CD4-positive, alpha-beta T cell treated with Interleukin-2 at 100 ng/mL for 4 hours (primary cell): ENCODE results near the gene TMED6.

Experiments
- DNase-seq: peaks from one replicate; pipeline ENCODE4 v3.0.0-alpha.2; 2020; ENCODE audit warnings: low spot score

Gene TMED6

GRCh38 chr16:69324013-69324531 is 27.5 kb downstream of the TMED6 start:
- DNase-seq: no peak

GRCh38 chr16:69323415-69323814 is 28.2 kb downstream of the TMED6 start:
- no peak for DNase-seq

- DNase-seq: no peak
Observed at GRCh38 chr16:69322343-69322742, 29.2 kb downstream of the TMED6 start.

GRCh38 chr16:69321080-69321479 is 30.5 kb downstream of the TMED6 start:
- DNase-seq: no peak

GRCh38 chr16:69320740-69321073 is 30.9 kb downstream of the TMED6 start:
- DNase-seq: no peak

GRCh38 chr16:69319826-69320739 is 31.5 kb downstream of the TMED6 start:
- no peak for DNase-seq

GRCh38 chr16:69319381-69319780 is 32.2 kb downstream of the TMED6 start:
- DNase-seq: no peak

GRCh38 chr16:69318911-69319289 is 32.7 kb downstream of the TMED6 start:
- DNase-seq: no peak

GRCh38 chr16:69318177-69318910 is 33.2 kb downstream of the TMED6 start:
- DNase-seq: no peak

- no peak for DNase-seq
Observed at GRCh38 chr16:69316595-69317034, 35.0 kb downstream of the TMED6 start.

- DNase-seq: no peak
Observed at GRCh38 chr16:69315486-69316311, 35.9 kb downstream of the TMED6 start.

- no peak for DNase-seq
Observed at GRCh38 chr16:69314534-69314933, 37.1 kb downstream of the TMED6 start.

- DNase-seq: no peak
Observed at GRCh38 chr16:69313469-69313868, 38.1 kb downstream of the TMED6 start.

GRCh38 chr16:69311533-69312387 is 39.8 kb downstream of the TMED6 start:
- DNase-seq: peak; percentile 29

- DNase-seq: peak; percentile 98
Observed at GRCh38 chr16:69310653-69311532, 40.7 kb downstream of the TMED6 start, which contains the start of gene VPS4A. Gene VPS4A, plus strand, starts transcription at chr16:69311350. Its CDS starts 162 bp downstream, at chr16:69311512.

- no peak for DNase-seq
Observed at GRCh38 chr16:69309316-69309715, 42.3 kb downstream of the TMED6 start.

GRCh38 chr16:69307856-69308255 is 43.7 kb downstream of the TMED6 start:
- no peak for DNase-seq

GRCh38 chr16:69307091-69307490 is 44.5 kb downstream of the TMED6 start:
- no peak for DNase-seq

GRCh38 chr16:69306031-69306430 is 45.6 kb downstream of the TMED6 start:
- DNase-seq: no peak

GRCh38 chr16:69302301-69302700 is 49.3 kb downstream of the TMED6 start:
- no peak for DNase-seq
